Panc1 (cell line): Measurements from ENCODE around the gene PDLIM7. TPM values are rescaled to one million over a fixed set of nuclear protein-coding genes. Genes with fewer than 3 reads are reported as not detected.

ENCODE experiments used
- ATAC-seq: fragments of 200-7000 bp; cut with Tn5 transposase; 2 replicates; pipeline ENCODE4 v1.9.1; 2020; ENCODE audit warnings: mild to moderate bottlenecking, moderate library complexity
- BruUV-seq: library from RNA; stranded (reverse); fragments of 400-500 nt; replicated peaks from 2 replicates; lab custom pipeline; 2021; lab: Mats Ljungman, UMichigan
- CTCF ChIA-PET: fragments of 300-600 bp; sonication (Branson Sonifier 250); formaldehyde crosslinking; loops from one replicate; lab custom pipeline; 2022; ENCODE audit warnings: antibody characterized with exemption; lab: Charles Lee
- POLR2A ChIA-PET: fragments of 300-600 bp; sonication (Branson Sonifier 250); formaldehyde crosslinking; loops from one replicate; lab custom pipeline; 2022; ENCODE audit warnings: antibody characterized with exemption; lab: Charles Lee
- DNase-seq: peaks from one replicate; pipeline ENCODE4 v3.0.0-alpha.2; 2010; ENCODE audit warnings: low read depth, low spot score
- H3K27ac ChIP-seq: 2 replicates; pipeline ENCODE4 v1.5.1; 2011; ENCODE audit warnings: mild to moderate bottlenecking, low read length, inconsistent platforms
- H3K27me3 ChIP-seq: fragments of 200-500 bp; sonication (Bioruptor generic); 2 replicates; pipeline ENCODE4 v1.6.0; 2014; ENCODE audit warnings: low read length, inconsistent platforms; ENCODE audit not compliant: control insufficient read depth, insufficient read depth
- H3K36me3 ChIP-seq: fragments of 200-500 bp; sonication (Bioruptor generic); 2 replicates; pipeline ENCODE4 v1.5.1; 2014; ENCODE audit warnings: inconsistent platforms, mild to moderate bottlenecking, low read length, moderate library complexity; ENCODE audit not compliant: control insufficient read depth, insufficient read depth
- H3K4me1 ChIP-seq: 2 replicates; pipeline ENCODE4 v1.5.1; 2011; ENCODE audit warnings: inconsistent platforms, mild to moderate bottlenecking, low read length, moderate library complexity; ENCODE audit not compliant: control insufficient read depth, insufficient read depth
- H3K4me3 ChIP-seq, 2 experiments: 2 replicates each; pipeline ENCODE4 v1.5.1; 2011 to 2012; ENCODE audit warnings: low read depth in 2 of 2, low read length in 2 of 2, mild to moderate bottlenecking in 2 of 2, inconsistent platforms in 1 of 2, moderate library complexity in 1 of 2
- H3K9me3 ChIP-seq: fragments of 200-500 bp; sonication (Bioruptor generic); 2 replicates; pipeline ENCODE4 v1.5.1; 2014; ENCODE audit warnings: low read depth, mild to moderate bottlenecking, inconsistent platforms, low read length, moderate library complexity; ENCODE audit not compliant: control insufficient read depth, insufficient read depth
- CTCF ChIP-seq: fragments of 450-650 bp; IDR thresholded peaks from 2 replicates; pipeline ENCODE4 v1.5.1; 2017; ENCODE audit warnings: mild to moderate bottlenecking
- POLR2AphosphoS5 ChIP-seq: IDR thresholded peaks from 2 replicates; pipeline ENCODE4 v1.6.1; 2012; ENCODE audit warnings: mild to moderate bottlenecking, low read depth, low read length, moderate library complexity
- REST ChIP-seq, 2 experiments: IDR thresholded peaks; 2 replicates each; pipeline ENCODE4 v1.6.1; 2011 to 2012; ENCODE audit warnings: low read depth in 2 of 2, control low read depth in 1 of 2, low read length in 1 of 2, mild to moderate bottlenecking in 1 of 2, moderate library complexity in 1 of 2; ENCODE audit not compliant: insufficient read depth in 1 of 2
- SIN3A ChIP-seq: IDR thresholded peaks from 2 replicates; pipeline ENCODE4 v1.6.1; 2012; ENCODE audit warnings: low read depth, mild to moderate bottlenecking, low read length, moderate library complexity, borderline replicate concordance; ENCODE audit not compliant: insufficient read depth
- TCF7L2 ChIP-seq: IDR thresholded peaks from 2 replicates; pipeline ENCODE4 v1.6.1; 2011; ENCODE audit warnings: mild to moderate bottlenecking, low read depth, low read length, inconsistent platforms
- in situ Hi-C: cut with HindIII; loops from 2 replicates; pipeline ENCODE4 v1.10.0; 2016; ENCODE audit warnings: low sequenced_read_pairs, low pct_unique_long_range_greater_than_20kb
- intact Hi-C: fragments of 100-400 bp; cut with micrococcal nuclease; formaldehyde crosslinking; loops from one replicate; pipeline ENCODE4 v1.10.0; 2022; ENCODE audit not compliant: unreplicated experiment
- total RNA-seq: library from RNA; stranded (reverse); gene quantifications from one replicate; pipeline ENCODE4 v1.2.1, GENCODE V29; 2021; ENCODE audit not compliant: unreplicated experiment

Gene PDLIM7
- total RNA-seq, 1 experiment from 2014 or later: 62.9 TPM

GRCh38 chr5:177537389-177538361, 40.3 kb upstream of the PDLIM7 start:
- BruUV-seq: no TSS peak
- H3K27ac ChIP-seq: peak overlapping the region; percentile 94
- in situ Hi-C loops: no loop called here
- peak overlapping the region in 1 of 2 experiments; percentile 12; a peak in 1 of 4 replicates for H3K4me3 ChIP-seq
- peaks cover 46% of the 10 kb centered on the region for H3K4me1 ChIP-seq
- intact Hi-C loops: no loop called here
- TF ChIP-seq TCF7L2 (no peak), REST (IDR thresholded peaks at IDR 0.05; ENCODE audit: insufficient read depth in 1 of 2, low read depth in 2 of 2, low read length in 1 of 2) (0 out of 4 replicates have a peak, but pooled peaks of 1 of the 2 experiments have one; percentile 20), POLR2AphosphoS5 (peak; percentile 42; the same call in 1 of the 2 replicates)
- DNase-seq (no peak), ATAC-seq (peak; percentile 95)
- H3K27me3 ChIP-seq: no peaks in the 10 kb centered on the region
- POLR2A ChIA-PET: interaction anchor here (1.0 to 1.1 kb wide), 2 partner anchors 9 kb away, joined by 4 read pairs; no protein-coding TSS in a partner anchor
- H3K36me3 ChIP-seq: peaks cover 12% of the 10 kb centered on the region
- H3K9me3 ChIP-seq: no peaks in the 10 kb centered on the region
- CTCF ChIA-PET: interaction anchor here (1.2 kb wide), 1 partner anchor 17 kb away, joined by 3 read pairs; no protein-coding TSS in a partner anchor

- in situ Hi-C loops (no loop called here), intact Hi-C loops (no loop called here)
- CTCF ChIA-PET: interaction anchor here (0.6 kb wide), 1 partner anchor 30 kb away, joined by 4 read pairs; no protein-coding TSS in a partner anchor
- Histone ChIP-seq H3K36me3 (peaks cover 15% of the 10 kb centered on the region), H3K27ac (peak overlapping the region; percentile 94), H3K4me1 (peaks cover 46% of the 10 kb centered on the region), H3K27me3 (no peaks in the 10 kb centered on the region), H3K4me3 (no peak overlapping the region), H3K9me3 (no peaks in the 10 kb centered on the region)
- TF ChIP-seq POLR2AphosphoS5: no peak
- TF ChIP-seq SIN3A: no peak
- TF ChIP-seq REST (IDR thresholded peaks at IDR 0.05; ENCODE audit: insufficient read depth in 1 of 2, low read depth in 2 of 2, low read length in 1 of 2): no peak
- TF ChIP-seq TCF7L2: no peak
- no peak for TF ChIP-seq CTCF
- DNase-seq (no peak), ATAC-seq (no peak)
- no TSS peak for BruUV-seq
- POLR2A ChIA-PET: no interaction called here
These were observed 39.0 kb upstream of the PDLIM7 start for GRCh38 chr5:177536386-177536785.
